T-cell (primary cell): Measurements from ENCODE around the gene PRKCD. TPM values are rescaled to one million over a fixed set of nuclear protein-coding genes. Genes with fewer than 3 reads are reported as not detected.

Source experiments
- ATAC-seq, 4 experiments: fragments of 200-7000 bp in 3 of 4; fragments of 150-1000 bp in 1 of 4; cut with Tn5 transposase; replicated peaks in 1 of 4; 1 replicate in 3 of 4; 2 replicates in 1 of 4; pipeline ENCODE4 v1.10.0; 2021; ENCODE audit warnings: moderate library complexity in 3 of 4, mild to moderate bottlenecking in 2 of 4, moderate number of reproducible peaks in 1 of 4
- CTCF ChIA-PET, 2 donors: fragments of 300-600 bp; sonication (Branson Sonifier 250); formaldehyde crosslinking; loops; one replicate each; lab custom pipeline; 2022; ENCODE audit warnings: antibody characterized with exemption in 2 of 2; lab: Charles Lee
- POLR2A ChIA-PET, 2 donors: fragments of 300-600 bp; sonication (Branson Sonifier 250); formaldehyde crosslinking; loops; one replicate each; lab custom pipeline; 2022; ENCODE audit warnings: antibody characterized with exemption in 2 of 2; lab: Charles Lee
- DNase-seq, 35 experiments: peaks; one replicate each; pipeline versions ENCODE4 v3.0.0 to v3.0.0-alpha.2; 2013 to 2023
- H3K27ac ChIP-seq: one replicate; pipeline ENCODE4 v1.5.1; 2013; ENCODE audit warnings: low read length
- H3K27me3 ChIP-seq, 2 experiments: replicated peaks in 1 of 2; 1 replicate in 1 of 2; 2 replicates in 1 of 2; pipeline versions ENCODE4 v1.6.1 to v1.7.0; 2013; ENCODE audit warnings: low read length in 1 of 2, mixed read lengths in 1 of 2; ENCODE audit not compliant: control insufficient read depth in 2 of 2, insufficient read depth in 2 of 2; ENCODE audit errors: extremely low read depth in 1 of 2
- H3K36me3 ChIP-seq, 2 donors: 1 replicate in 1 of 2; 2 replicates in 1 of 2; pipeline versions ENCODE4 v1.6.1 to v1.7.0; 2013; ENCODE audit warnings: low read length in 1 of 2; ENCODE audit not compliant: control insufficient read depth in 2 of 2, insufficient read depth in 1 of 2; ENCODE audit errors: extremely low read depth in 1 of 2
- H3K4me1 ChIP-seq, 2 experiments: 1 replicate in 1 of 2; 2 replicates in 1 of 2; pipeline versions ENCODE4 v1.6.1 to v1.7.0; 2013; ENCODE audit warnings: low read length in 2 of 2, mixed read lengths in 1 of 2; ENCODE audit not compliant: insufficient read depth in 2 of 2, control insufficient read depth in 1 of 2; ENCODE audit errors: extremely low read depth in 1 of 2
- H3K4me3 ChIP-seq, 2 donors: 1 replicate in 1 of 2; 2 replicates in 1 of 2; pipeline versions ENCODE4 v1.5.1 to v1.7.0; 2013; ENCODE audit warnings: mild to moderate bottlenecking in 2 of 2, low read length in 1 of 2, moderate library complexity in 1 of 2; ENCODE audit not compliant: control insufficient read depth in 1 of 2; ENCODE audit errors: extremely low read depth in 1 of 2
- H3K9me3 ChIP-seq: 2 replicates; pipeline ENCODE4 v1.7.0; 2013
- H3K27ac Mint-ChIP-seq, 2 donors: one replicate each; pipeline ENCODE4 v1.8.0; 2020 to 2021; ENCODE audit warnings: mild to moderate bottlenecking in 2 of 2, mixed read lengths in 2 of 2
- H3K27me3 Mint-ChIP-seq, 2 donors: one replicate each; pipeline ENCODE4 v1.8.0; 2021 to 2022; ENCODE audit warnings: mixed read lengths in 2 of 2
- H3K36me3 Mint-ChIP-seq: one replicate; pipeline ENCODE4 v1.8.0; 2021; ENCODE audit warnings: mixed read lengths
- H3K4me1 Mint-ChIP-seq, 3 donors: one replicate each; pipeline ENCODE4 v1.8.0; 2020 to 2022; ENCODE audit warnings: mixed read lengths in 3 of 3, mild to moderate bottlenecking in 1 of 3
- H3K4me3 Mint-ChIP-seq, 3 donors: one replicate each; pipeline ENCODE4 v1.8.0; 2020 to 2022; ENCODE audit warnings: mild to moderate bottlenecking in 3 of 3, mixed read lengths in 3 of 3, moderate library complexity in 3 of 3
- H3K9me3 Mint-ChIP-seq, 3 donors: one replicate each; pipeline ENCODE4 v1.8.0; 2020 to 2022; ENCODE audit warnings: mixed read lengths in 3 of 3
- WGBS: methylation state at CpG from one replicate; pipeline ENCODE4 v1.1.5; 2013; ENCODE audit warnings: missing lambda C conversion rate; ENCODE audit not compliant: insufficient coverage; 5-methylcytosine and 5-hydroxymethylcytosine counted together
- total RNA-seq, 35 experiments: library from RNA in 6 of 35; stranded (reverse) in 6 of 35; fragments of 120-200 nt in 1 of 35; gene quantifications; one replicate each; pipeline versions ENCODE4 v1.2.1 to v1.2.4 and lab custom pipeline; 2013 to 2026

Gene PRKCD
- total RNA-seq, 5 donors from 2014 or later (not counting 1 experiment from before 2014, with no cell fraction given) = 15.3 to 23.3 (median 19.2) TPM

- H3K36me3 Mint-ChIP-seq = peaks cover 25% of the 10 kb centered on the region
Measured at GRCh38 chr3:53116956-53117355, 44.1 kb upstream of the PRKCD start.

GRCh38 chr3:53120336-53120735 lies 40.7 kb upstream of the PRKCD start:
- H3K9me3 Mint-ChIP-seq = no peaks in the 10 kb centered on the region
- H3K4me1 Mint-ChIP-seq = peaks cover 2 to 4% (median 3%) of the 10 kb centered on the region in 3 donors
- no peak overlapping the region for H3K4me3 Mint-ChIP-seq
- ChIA-PET POLR2A (no interaction called here), CTCF (interaction anchor here in 1 of 2 donors (0.7 kb wide), 1 partner anchor 14 kb away, joined by 3 read pairs; no protein-coding TSS in a partner anchor)
- ATAC-seq (no peak), DNase-seq (no peak)
- no peak overlapping the region for H3K27ac Mint-ChIP-seq
- H3K36me3 ChIP-seq = peaks cover 12 to 86% of the 10 kb centered on the region in 2 donors
- H3K27ac ChIP-seq = no peak overlapping the region
- H3K36me3 Mint-ChIP-seq = peaks cover 47% of the 10 kb centered on the region
- H3K27me3 ChIP-seq = no peaks in the 10 kb centered on the region
- no peaks in the 10 kb centered on the region for H3K9me3 ChIP-seq
- H3K4me3 ChIP-seq = no peak overlapping the region
- H3K4me1 ChIP-seq = no peaks in the 10 kb centered on the region
- no peaks in the 10 kb centered on the region for H3K27me3 Mint-ChIP-seq
- no CpG with 5 or more reads among the region's 5 CpGs for WGBS

More at GRCh38 chr3:53116956-53117355, 44.1 kb upstream of the PRKCD start:
- no peak overlapping the region for H3K27ac Mint-ChIP-seq
- peaks cover 0 to 3% of the 10 kb centered on the region in 2 experiments for H3K4me1 ChIP-seq
- ChIA-PET CTCF (interaction anchor here in 1 of 2 donors (0.7 to 1.2 kb wide), 2 partner anchors 79 to 179 kb away, joined by 3 read pairs; no protein-coding TSS in a partner anchor), POLR2A (interaction anchor here in 1 of 2 donors (0.7 kb wide), 1 partner anchor 212 kb away, joined by 4 read pairs; no protein-coding TSS in a partner anchor)
- WGBS = 100% methylated on average over 1 of the region's 1 CpG
- no peaks in the 10 kb centered on the region for H3K9me3 ChIP-seq
- no peaks in the 10 kb centered on the region for H3K27me3 Mint-ChIP-seq
- H3K4me3 ChIP-seq = no peak overlapping the region
- H3K4me1 Mint-ChIP-seq = peaks cover 0 to 4% (median 0%) of the 10 kb centered on the region in 3 donors
- ATAC-seq = no peak
- H3K36me3 ChIP-seq = peaks cover 9 to 66% of the 10 kb centered on the region in 2 donors
- no peaks in the 10 kb centered on the region for H3K27me3 ChIP-seq
- no peak for DNase-seq
- no peak overlapping the region for H3K4me3 Mint-ChIP-seq
- H3K27ac ChIP-seq = no peak overlapping the region
- H3K9me3 Mint-ChIP-seq = no peaks in the 10 kb centered on the region

- Mint-ChIP-seq H3K4me3 (no peak overlapping the region), H3K9me3 (no peaks in the 10 kb centered on the region), H3K36me3 (peaks cover 47% of the 10 kb centered on the region), H3K27ac (no peak overlapping the region), H3K4me1 (peaks cover 2 to 4% (median 3%) of the 10 kb centered on the region in 3 donors), H3K27me3 (no peaks in the 10 kb centered on the region)
- DNase-seq = no peak
- Histone ChIP-seq H3K27ac (no peak overlapping the region), H3K4me3 (no peak overlapping the region), H3K4me1 (no peaks in the 10 kb centered on the region), H3K36me3 (peaks cover 12 to 85% of the 10 kb centered on the region in 2 donors), H3K9me3 (no peaks in the 10 kb centered on the region), H3K27me3 (no peaks in the 10 kb centered on the region)
- no peak for ATAC-seq
- ChIA-PET POLR2A (interaction anchor here in 1 of 2 donors (0.6 kb wide), 2 partner anchors 9 to 39 kb away, joined by 3 to 4 read pairs; partner anchors contain the start of gene PRKCD), CTCF (interaction anchor here in 1 of 2 donors (1.4 kb wide), 1 partner anchor 8 kb away, joined by 3 read pairs; no protein-coding TSS in a partner anchor)
- WGBS = 94% methylated on average over 3 of the region's 4 CpGs
Measured at GRCh38 chr3:53122255-53122932, 38.6 kb upstream of the PRKCD start.

GRCh38 chr3:53122933-53123305 lies 38.1 kb upstream of the PRKCD start:
- ChIA-PET POLR2A (interaction anchor here in 1 of 2 donors (0.6 kb wide), 1 partner anchor 38 kb away, joined by 3 read pairs; the partner anchor contains the start of gene PRKCD), CTCF (interaction anchor here in 1 of 2 donors (1.4 kb wide), 1 partner anchor 9 kb away, joined by 3 read pairs; no protein-coding TSS in a partner anchor)
- H3K9me3 ChIP-seq = no peaks in the 10 kb centered on the region
- DNase-seq = no peak
- no peak for ATAC-seq
- Mint-ChIP-seq H3K4me1 (peaks cover 2 to 4% (median 3%) of the 10 kb centered on the region in 3 donors), H3K4me3 (no peak overlapping the region), H3K27ac (no peak overlapping the region), H3K9me3 (no peaks in the 10 kb centered on the region), H3K27me3 (no peaks in the 10 kb centered on the region), H3K36me3 (peaks cover 46% of the 10 kb centered on the region)
- H3K4me3 ChIP-seq = no peak overlapping the region
- no CpG with 5 or more reads among the region's 1 CpG for WGBS
- no peaks in the 10 kb centered on the region for H3K4me1 ChIP-seq
- H3K27ac ChIP-seq = no peak overlapping the region
- no peaks in the 10 kb centered on the region for H3K27me3 ChIP-seq
- H3K36me3 ChIP-seq = peaks cover 12 to 80% of the 10 kb centered on the region in 2 donors

GRCh38 chr3:53123510-53123909 lies 37.5 kb upstream of the PRKCD start:
- H3K27ac ChIP-seq = no peak overlapping the region
- DNase-seq = no peak
- peaks cover 4 to 6% (median 6%) of the 10 kb centered on the region in 3 donors for H3K4me1 Mint-ChIP-seq
- no peaks in the 10 kb centered on the region for H3K4me1 ChIP-seq
- peaks cover 40% of the 10 kb centered on the region for H3K36me3 Mint-ChIP-seq
- H3K4me3 Mint-ChIP-seq = no peak overlapping the region
- ChIA-PET CTCF (interaction anchor here in 1 of 2 donors (1.4 kb wide), 1 partner anchor 9 kb away, joined by 3 read pairs; no protein-coding TSS in a partner anchor), POLR2A (no interaction called here)
- H3K9me3 ChIP-seq = no peaks in the 10 kb centered on the region
- WGBS = 94% methylated on average over 6 of the region's 8 CpGs
- H3K4me3 ChIP-seq = no peak overlapping the region
- no peak for ATAC-seq
- H3K9me3 Mint-ChIP-seq = no peaks in the 10 kb centered on the region
- no peaks in the 10 kb centered on the region for H3K27me3 Mint-ChIP-seq
- H3K27ac Mint-ChIP-seq = no peak overlapping the region
- peaks cover 12 to 74% of the 10 kb centered on the region in 2 donors for H3K36me3 ChIP-seq
- no peaks in the 10 kb centered on the region for H3K27me3 ChIP-seq

GRCh38 chr3:53123953-53124352 lies 37.1 kb upstream of the PRKCD start:
- no peak overlapping the region for H3K4me3 ChIP-seq
- DNase-seq (no peak), ATAC-seq (no peak)
- ChIA-PET CTCF (interaction anchor here in 1 of 2 donors (1.5 kb wide), 1 partner anchor 10 kb away, joined by 5 read pairs; no protein-coding TSS in a partner anchor), POLR2A (no interaction called here)
- Mint-ChIP-seq H3K36me3 (peaks cover 38% of the 10 kb centered on the region), H3K9me3 (no peaks in the 10 kb centered on the region), H3K27ac (no peak overlapping the region), H3K4me3 (no peak overlapping the region), H3K27me3 (no peaks in the 10 kb centered on the region), H3K4me1 (peaks cover 4 to 9% (median 9%) of the 10 kb centered on the region in 3 donors)
- peaks cover 9 to 69% of the 10 kb centered on the region in 2 donors for H3K36me3 ChIP-seq
- no peaks in the 10 kb centered on the region for H3K27me3 ChIP-seq
- H3K27ac ChIP-seq = no peak overlapping the region
- peaks cover 0 to 1% of the 10 kb centered on the region in 2 experiments for H3K4me1 ChIP-seq
- 92% methylated on average over 2 of the region's 6 CpGs for WGBS
- H3K9me3 ChIP-seq = no peaks in the 10 kb centered on the region
